HepG2 (cell line): ENCODE results near the gene C20orf204. TPM values are rescaled to one million over a fixed set of nuclear protein-coding genes. Genes with fewer than 3 reads are reported as not detected.

Experiments used
- CBX1 ChIP-seq: IDR thresholded peaks from one replicate; pipeline ENCODE4 v1.6.1; 2016; ENCODE audit warnings: antibody characterized with exemption, low read depth
- CCDC6 ChIP-seq: sonication (generic); formaldehyde crosslinking; IDR thresholded peaks from 2 replicates; pipeline ENCODE4 v1.8.1; 2022; ENCODE audit warnings: mild to moderate bottlenecking, missing genetic modification reagents, moderate library complexity
- DZIP1 ChIP-seq: sonication (generic); formaldehyde crosslinking; IDR thresholded peaks from 2 replicates; pipeline ENCODE4 v1.5.0; 2020; ENCODE audit warnings: mild to moderate bottlenecking, missing genetic modification reagents
- ETS1 ChIP-seq: sonication (generic); formaldehyde crosslinking; IDR thresholded peaks from 2 replicates; pipeline ENCODE4 v1.4.0; 2020; ENCODE audit warnings: missing genetic modification reagents
- KAT7 ChIP-seq: IDR thresholded peaks from 2 replicates; pipeline ENCODE4 v1.6.1; 2018; ENCODE audit warnings: borderline replicate concordance, missing compliant biosample characterization
- MAZ ChIP-seq, 2 experiments: sonication (generic) in 1 of 2; formaldehyde crosslinking in 1 of 2; IDR thresholded peaks; 2 replicates each; pipeline versions ENCODE4 v1.5.0 to v1.6.1; 2012 to 2020; ENCODE audit warnings: low read depth in 2 of 2, mild to moderate bottlenecking in 2 of 2, borderline replicate concordance in 1 of 2, improper control_type of control experiment in 1 of 2, low read length in 1 of 2, missing genetic modification reagents in 1 of 2, moderate library complexity in 1 of 2
- ZKSCAN8 ChIP-seq: IDR thresholded peaks from 2 replicates; pipeline ENCODE4 v1.6.1; 2016; ENCODE audit warnings: borderline replicate concordance, missing genetic modification reagents, missing compliant biosample characterization
- ZNF318 ChIP-seq: sonication (generic); formaldehyde crosslinking; IDR thresholded peaks from 2 replicates; pipeline ENCODE4 v1.4.0; 2020; ENCODE audit warnings: mild to moderate bottlenecking, missing genetic modification reagents
- ZNF446 ChIP-seq: sonication (generic); formaldehyde crosslinking; IDR thresholded peaks from 2 replicates; pipeline ENCODE4 v1.5.0; 2020; ENCODE audit warnings: mild to moderate bottlenecking, missing genetic modification reagents
- ZNF451 ChIP-seq: sonication (generic); formaldehyde crosslinking; IDR thresholded peaks from 2 replicates; pipeline ENCODE4 v1.5.0; 2020; ENCODE audit warnings: mild to moderate bottlenecking, missing genetic modification reagents
- ZNF710 ChIP-seq: sonication (generic); formaldehyde crosslinking; IDR thresholded peaks from 2 replicates; pipeline ENCODE4 v1.5.0; 2020; ENCODE audit warnings: mild to moderate bottlenecking, missing genetic modification reagents, borderline replicate concordance
- ZNF768 ChIP-seq: sonication (generic); formaldehyde crosslinking; IDR thresholded peaks from 2 replicates; pipeline ENCODE4 v1.4.0; 2020; ENCODE audit warnings: missing genetic modification reagents
- polyA plus RNA-seq, 8 experiments: library from polyadenylated mRNA; depleted of rRNA in 3 of 8; stranded (reverse) in 7 of 8; unstranded in 1 of 8; fragments of >200 nt; fragmentation: Illumina TruSeq in 4 of 8; extraction: Trizol in 4 of 8; gene quantifications; 2 replicates each; pipeline versions ENCODE4 v1.2.1 to v1.2.3, GENCODE V29; 2011 to 2016; ENCODE audit warnings: low read depth in 4 of 8, missing spikeins in 1 of 8, mixed read lengths in 1 of 8; ENCODE audit not compliant: insufficient read depth in 1 of 8
- total RNA-seq, 5 experiments: library from RNA; depleted of rRNA; stranded (reverse); fragments of >200 nt; fragmentation: Illumina TruSeq; extraction: Trizol; gene quantifications; 2 replicates each; pipeline ENCODE4 v1.2.3, GENCODE V29; 2016; ENCODE audit warnings: low read depth in 1 of 5

Gene C20orf204
- total and polyA plus RNA-seq, 2 of the 13 experiments (the other 11 are each of a cell fraction or from before 2014, with no cell fraction given), result 22.1 to 80.0 TPM

GRCh38 chr20:64040231-64041039 lies 4.5 kb downstream of the C20orf204 start (continued):
- TF ChIP-seq DZIP1 (CRISPR knock-in tag) (no peak), ZNF768 (peak; percentile 61; the same call in 1 of the 2 replicates), ZKSCAN8 (CRISPR knock-in tag) (no peak; the same call in 1 of the 2 replicates), ZNF318 (CRISPR knock-in tag) (no peak), ETS1 (no peak), ZNF710 (CRISPR knock-in tag) (peak; percentile 86), CCDC6 (CRISPR knock-in tag) (no peak), KAT7 (CRISPR knock-in tag) (no peak), CBX1 (no peak), ZNF446 (CRISPR knock-in tag) (no peak), MAZ (IDR thresholded peaks at IDR 0.05; ENCODE audit: borderline replicate concordance, low read depth, low read length) (no peak), MAZ (CRISPR knock-in tag; IDR thresholded peaks at IDR 0.05; ENCODE audit: low read depth) (no peak; the same call in 1 of the 2 replicates), ZNF451 (no peak; the same call in 1 of the 2 replicates)
